AG04449 (cell line): ENCODE results near the gene BASP1.

Experiments
- CTCF ChIA-PET: fragments of 350-600 bp; formaldehyde crosslinking; extraction: SDS; loops from one replicate; lab custom pipeline; 2021; ENCODE audit warnings: antibody characterized with exemption; lab: Yijun Ruan, JAX
- POLR2A ChIA-PET: fragments of 400-600, 350-600 bp; formaldehyde crosslinking; extraction: SDS; loops from one replicate; lab custom pipeline; 2020; ENCODE audit warnings: antibody characterized with exemption, inconsistent platforms; lab: Yijun Ruan, JAX
- DNase-seq: peaks from one replicate; pipeline ENCODE4 v3.0.0-alpha.2; 2010; ENCODE audit warnings: low read depth, low spot score
- H3K4me3 ChIP-seq: 2 replicates; pipeline ENCODE4 v1.5.1; 2011; ENCODE audit warnings: low read depth, mild to moderate bottlenecking, control low read depth, low read length
- TF ChIP-seq, protein P1 (sequence below): IDR thresholded peaks from one replicate; pipeline ENCODE4 v1.5.1; 2011; ENCODE audit warnings: mild to moderate bottlenecking, moderate library complexity, low read length, control low read depth, inconsistent platforms; ENCODE audit not compliant: insufficient read depth; ENCODE audit errors: missing control alignments

Gene BASP1, protein sequence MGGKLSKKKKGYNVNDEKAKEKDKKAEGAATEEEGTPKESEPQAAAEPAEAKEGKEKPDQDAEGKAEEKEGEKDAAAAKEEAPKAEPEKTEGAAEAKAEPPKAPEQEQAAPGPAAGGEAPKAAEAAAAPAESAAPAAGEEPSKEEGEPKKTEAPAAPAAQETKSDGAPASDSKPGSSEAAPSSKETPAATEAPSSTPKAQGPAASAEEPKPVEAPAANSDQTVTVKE

DNA sequence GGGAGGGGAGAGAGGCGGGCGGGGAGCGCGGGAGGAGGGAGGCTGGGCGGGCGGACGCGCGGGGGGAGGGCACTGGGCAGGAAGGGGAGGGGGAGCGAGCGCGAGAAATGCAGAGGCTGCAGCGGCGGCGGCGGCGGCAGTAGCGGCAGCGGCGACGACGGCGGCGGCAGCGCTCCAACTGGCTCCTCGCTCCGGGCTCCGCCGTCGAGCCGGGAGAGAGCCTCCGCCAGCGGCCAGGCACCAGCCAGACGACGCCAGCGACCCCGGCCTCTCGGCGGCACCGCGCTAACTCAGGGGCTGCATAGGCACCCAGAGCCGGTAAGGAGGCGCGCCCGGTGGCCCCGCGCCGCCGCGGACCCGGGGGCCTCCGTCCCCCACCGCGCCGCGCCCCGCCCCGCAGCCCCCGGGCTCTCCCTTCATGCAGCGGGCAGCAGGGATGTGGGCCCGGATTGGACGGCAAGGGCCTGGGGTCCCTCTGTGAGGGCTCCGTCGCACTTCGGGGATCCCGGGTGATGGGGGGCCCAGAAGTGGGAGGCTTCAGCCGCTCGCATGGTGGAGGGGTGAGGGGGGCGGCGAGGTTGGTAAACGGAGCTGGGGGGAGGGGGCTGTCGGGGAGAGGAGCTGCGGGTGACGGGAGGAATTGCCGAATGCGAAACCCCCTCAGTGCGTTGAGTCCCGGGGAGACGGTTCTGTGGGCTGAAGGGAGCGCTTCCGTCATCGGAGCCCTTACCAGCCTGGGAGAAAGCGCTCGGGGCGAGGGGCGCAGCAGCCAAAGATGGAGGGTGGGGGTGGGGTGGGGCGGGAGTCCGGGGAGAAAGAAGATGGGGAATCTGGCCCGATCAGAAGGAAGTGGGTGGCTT is at the start of gene BASP1:
TSS of gene BASP1 (plus strand) at position 139 of the 860 bp plus-strand sequence. CDS start 57,586 bp downstream, outside the sequence.
- peak within 1 kb of the TSS; percentile 95 for H3K4me3 ChIP-seq
- CTCF ChIA-PET, result interaction anchor here (2.2 to 5.3 kb wide), 5 partner anchors 161 to 1099 kb away, joined by 13 to 184 read pairs (median 61); no protein-coding TSS in a partner anchor
- POLR2A ChIA-PET, result interaction anchor here (0.5 to 2.3 kb wide), 5 partner anchors 21 to 481 kb away, joined by 3 to 7 read pairs (median 4); no protein-coding TSS in a partner anchor
- no peak for DNase-seq
- TF ChIP-seq, protein P1, sequence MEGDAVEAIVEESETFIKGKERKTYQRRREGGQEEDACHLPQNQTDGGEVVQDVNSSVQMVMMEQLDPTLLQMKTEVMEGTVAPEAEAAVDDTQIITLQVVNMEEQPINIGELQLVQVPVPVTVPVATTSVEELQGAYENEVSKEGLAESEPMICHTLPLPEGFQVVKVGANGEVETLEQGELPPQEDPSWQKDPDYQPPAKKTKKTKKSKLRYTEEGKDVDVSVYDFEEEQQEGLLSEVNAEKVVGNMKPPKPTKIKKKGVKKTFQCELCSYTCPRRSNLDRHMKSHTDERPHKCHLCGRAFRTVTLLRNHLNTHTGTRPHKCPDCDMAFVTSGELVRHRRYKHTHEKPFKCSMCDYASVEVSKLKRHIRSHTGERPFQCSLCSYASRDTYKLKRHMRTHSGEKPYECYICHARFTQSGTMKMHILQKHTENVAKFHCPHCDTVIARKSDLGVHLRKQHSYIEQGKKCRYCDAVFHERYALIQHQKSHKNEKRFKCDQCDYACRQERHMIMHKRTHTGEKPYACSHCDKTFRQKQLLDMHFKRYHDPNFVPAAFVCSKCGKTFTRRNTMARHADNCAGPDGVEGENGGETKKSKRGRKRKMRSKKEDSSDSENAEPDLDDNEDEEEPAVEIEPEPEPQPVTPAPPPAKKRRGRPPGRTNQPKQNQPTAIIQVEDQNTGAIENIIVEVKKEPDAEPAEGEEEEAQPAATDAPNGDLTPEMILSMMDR, result no peak

DNA sequence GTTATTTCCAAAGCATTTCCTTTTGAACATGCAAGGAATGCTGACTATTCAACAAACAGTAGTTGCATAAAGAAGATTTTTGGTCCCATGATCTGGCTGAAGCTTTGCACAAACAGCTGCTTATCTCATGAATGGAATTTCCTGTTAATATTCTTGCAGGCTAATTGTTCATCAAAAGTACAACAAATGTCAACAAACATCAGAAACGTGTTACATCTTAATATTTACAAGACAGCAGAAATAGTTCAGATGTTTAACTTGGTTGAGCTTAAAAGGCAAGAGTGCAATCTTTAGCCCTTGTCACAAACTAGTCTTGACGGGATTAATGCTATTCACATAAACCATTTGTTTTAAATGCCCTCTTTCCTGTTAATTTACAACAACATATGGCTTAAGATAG is 47.9 kb upstream of the BASP1 start:
- ChIA-PET POLR2A (interaction anchor here (0.9 kb wide), 1 partner anchor 12 kb away, joined by 5 read pairs; no protein-coding TSS in a partner anchor), CTCF (interaction anchor here (0.8 to 2.4 kb wide), 4 partner anchors 12 to 1009 kb away, joined by 3 to 9 read pairs (median 5); no protein-coding TSS in a partner anchor)

DNA sequence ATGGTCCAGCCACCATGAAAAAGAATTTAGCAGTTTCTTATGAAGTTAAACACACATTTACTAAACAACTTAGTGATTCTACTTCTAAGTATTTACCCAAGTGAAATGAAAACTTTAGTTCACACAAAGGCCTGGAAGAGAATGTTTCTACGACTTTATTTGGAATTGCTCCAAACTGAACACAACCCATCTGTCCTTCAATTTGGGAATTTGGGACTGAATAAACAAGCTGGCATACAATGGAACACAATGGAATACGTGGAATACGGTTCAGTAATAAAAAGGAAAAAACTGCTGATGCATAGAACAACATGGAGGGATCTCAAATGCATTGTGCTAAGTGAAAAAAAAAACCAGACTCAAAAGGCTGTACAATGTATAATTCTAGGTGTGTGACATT is 44.6 kb upstream of the BASP1 start:
- DNase-seq, result no peak
- POLR2A ChIA-PET, result no interaction called here
- TF ChIP-seq, protein P1, result no peak
- no peak overlapping the region for H3K4me3 ChIP-seq
- CTCF ChIA-PET, result interaction anchor here (1.3 to 1.5 kb wide), 2 partner anchors 17 to 42 kb away, joined by 3 read pairs; no protein-coding TSS in a partner anchor

More for the DNA sequence above, 47.9 kb upstream of the BASP1 start:
- DNase-seq, result no peak
- TF ChIP-seq, protein P1, result no peak
- no peak overlapping the region for H3K4me3 ChIP-seq

DNA sequence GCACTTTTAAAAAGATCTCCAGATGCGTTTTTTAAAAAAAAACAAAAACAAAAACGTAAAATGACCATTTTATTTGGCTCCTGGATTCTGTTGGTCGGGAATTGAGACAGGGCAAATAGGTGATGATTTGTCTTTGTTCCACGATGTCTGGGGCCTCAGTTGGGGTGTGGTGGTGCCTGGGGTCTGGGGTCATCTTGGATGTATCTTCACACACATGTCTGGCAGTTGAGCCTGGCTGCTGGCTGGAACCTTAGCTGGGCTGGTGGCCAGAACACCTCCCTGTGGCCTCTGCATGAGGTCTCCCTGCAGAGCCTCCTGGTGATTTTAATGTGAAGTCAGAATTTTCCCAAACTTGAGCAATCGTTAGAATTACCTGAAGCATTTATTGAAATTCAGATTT is 42.5 kb upstream of the BASP1 start:
- ChIA-PET CTCF (interaction anchor here (1.3 kb wide), 1 partner anchor 10 kb away, joined by 3 read pairs; no protein-coding TSS in a partner anchor), POLR2A (no interaction called here)
- no peak overlapping the region for H3K4me3 ChIP-seq
- no peak for DNase-seq
- TF ChIP-seq, protein P1, result no peak

DNA sequence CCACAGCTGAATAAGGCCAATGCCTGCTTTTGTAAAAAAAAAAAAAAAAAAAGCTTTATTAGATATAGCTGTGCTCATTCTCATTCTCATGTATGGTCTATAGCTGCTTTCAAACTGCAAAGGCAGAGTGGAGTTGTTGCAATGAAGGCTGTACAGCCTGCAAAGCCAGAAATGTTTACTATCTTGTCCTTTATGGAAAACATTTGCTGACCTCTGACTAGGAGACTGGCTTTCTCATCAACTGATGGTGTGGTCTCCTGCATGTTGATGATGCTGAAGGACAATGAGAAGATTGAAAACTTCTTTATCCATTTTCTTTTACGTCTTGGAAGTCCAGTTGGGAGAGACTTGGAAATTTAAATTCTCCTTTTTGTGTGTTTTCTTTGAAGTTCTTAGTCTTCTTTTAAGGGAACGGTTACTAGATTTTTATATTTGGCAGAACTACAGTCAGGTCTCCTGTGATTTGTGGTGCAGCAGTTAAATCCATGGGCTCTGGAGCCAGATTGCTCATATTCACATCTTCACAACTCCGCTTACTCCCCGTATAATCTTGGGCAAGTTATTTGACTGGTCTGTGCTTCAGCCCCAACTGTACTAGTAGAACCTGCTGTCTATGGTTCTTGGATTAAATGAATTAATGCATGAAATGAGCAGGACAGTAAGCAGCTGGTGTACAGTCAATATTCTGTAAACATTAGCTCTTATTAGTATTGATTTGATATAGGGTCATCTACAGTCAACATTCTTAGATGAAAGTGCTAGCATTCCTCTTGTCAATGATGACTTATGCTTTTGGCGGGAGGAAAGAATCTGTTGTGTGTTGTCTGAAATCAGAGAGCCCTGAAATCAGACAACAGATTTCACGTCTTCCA is 39.7 kb upstream of the BASP1 start:
- H3K4me3 ChIP-seq, result no peak overlapping the region
- CTCF ChIA-PET, result interaction anchor here (0.9 to 3.2 kb wide), 3 partner anchors 9 to 244 kb away, joined by 4 to 10 read pairs (median 4); no protein-coding TSS in a partner anchor
- no peak for DNase-seq
- POLR2A ChIA-PET, result interaction anchor here (1.1 kb wide), 1 partner anchor 242 kb away, joined by 3 read pairs; the partner anchor contains the start of gene MYO10
- TF ChIP-seq, protein P1, result no peak
